KOPT-K1 (cell line): ENCODE data around the gene TEX2.

Source experiments
- H3K27ac ChIP-seq: fragments of 200-600 bp; sonication (generic); 2 replicates; pipeline ENCODE4 v1.5.1; 2016; ENCODE audit warnings: antibody characterized with exemption, mild to moderate bottlenecking, low read depth, low read length; ENCODE audit not compliant: poor library complexity, severe bottlenecking
- H3K36me3 ChIP-seq: fragments of 200-600 bp; sonication (generic); 2 replicates; pipeline ENCODE4 v1.5.1; 2017; ENCODE audit warnings: antibody characterized with exemption, mild to moderate bottlenecking, low read length, moderate library complexity; ENCODE audit not compliant: insufficient read depth
- H3K9me3 ChIP-seq: fragments of 200-600 bp; sonication (generic); 2 replicates; pipeline ENCODE4 v1.5.1; 2017; ENCODE audit warnings: antibody characterized with exemption, low read length, mild to moderate bottlenecking; ENCODE audit not compliant: insufficient read depth, poor library complexity, severe bottlenecking

The TEX2 gene

GRCh38 chr17:64158831-64159590 is 104.0 kb downstream of the TEX2 start:
- H3K9me3 ChIP-seq, result no peaks in the 10 kb centered on the region
- H3K36me3 ChIP-seq, result peaks cover 71% of the 10 kb centered on the region
- H3K27ac ChIP-seq, result no peak overlapping the region

GRCh38 chr17:64158406-64158805 is 104.7 kb downstream of the TEX2 start:
- Histone ChIP-seq H3K27ac (no peak overlapping the region), H3K36me3 (peaks cover 75% of the 10 kb centered on the region), H3K9me3 (no peaks in the 10 kb centered on the region)

- Histone ChIP-seq H3K27ac (no peak overlapping the region), H3K9me3 (no peaks in the 10 kb centered on the region), H3K36me3 (peaks cover 82% of the 10 kb centered on the region)
These were observed 105.3 kb downstream of the TEX2 start for GRCh38 chr17:64157669-64158180.

- no peaks in the 10 kb centered on the region for H3K9me3 ChIP-seq
- H3K27ac ChIP-seq, result no peak overlapping the region
- peaks cover 86% of the 10 kb centered on the region for H3K36me3 ChIP-seq
These were observed 106.4 kb downstream of the TEX2 start for GRCh38 chr17:64156670-64157069.

GRCh38 chr17:64155751-64156544 is 107.1 kb downstream of the TEX2 start:
- peaks cover 85% of the 10 kb centered on the region for H3K36me3 ChIP-seq
- H3K27ac ChIP-seq, result no peak overlapping the region
- no peaks in the 10 kb centered on the region for H3K9me3 ChIP-seq

GRCh38 chr17:64155129-64155528 is 107.9 kb downstream of the TEX2 start:
- Histone ChIP-seq H3K27ac (no peak overlapping the region), H3K9me3 (no peaks in the 10 kb centered on the region), H3K36me3 (peaks cover 85% of the 10 kb centered on the region)

GRCh38 chr17:64154717-64155116 is 108.3 kb downstream of the TEX2 start:
- Histone ChIP-seq H3K27ac (no peak overlapping the region), H3K36me3 (peaks cover 87% of the 10 kb centered on the region)

GRCh38 chr17:64154313-64154695 is 108.8 kb downstream of the TEX2 start:
- H3K9me3 ChIP-seq, result no peaks in the 10 kb centered on the region
- peaks cover 86% of the 10 kb centered on the region for H3K36me3 ChIP-seq
- H3K27ac ChIP-seq, result no peak overlapping the region

More at GRCh38 chr17:64154717-64155116, 108.3 kb downstream of the TEX2 start:
- no peaks in the 10 kb centered on the region for H3K9me3 ChIP-seq

- no peaks in the 10 kb centered on the region for H3K9me3 ChIP-seq
- no peak overlapping the region for H3K27ac ChIP-seq
- H3K36me3 ChIP-seq, result peaks cover 86% of the 10 kb centered on the region
These were observed 109.3 kb downstream of the TEX2 start for GRCh38 chr17:64153565-64154312.

GRCh38 chr17:64152428-64153125 is 110.5 kb downstream of the TEX2 start:
- peaks cover 87% of the 10 kb centered on the region for H3K36me3 ChIP-seq
- H3K27ac ChIP-seq, result no peak overlapping the region
- H3K9me3 ChIP-seq, result no peaks in the 10 kb centered on the region

- H3K27ac ChIP-seq, result no peak overlapping the region
- H3K36me3 ChIP-seq, result peaks cover 93% of the 10 kb centered on the region
- no peaks in the 10 kb centered on the region for H3K9me3 ChIP-seq
These were observed 112.1 kb downstream of the TEX2 start for GRCh38 chr17:64151016-64151368.

- peaks cover 88% of the 10 kb centered on the region for H3K36me3 ChIP-seq
- H3K9me3 ChIP-seq, result no peaks in the 10 kb centered on the region
- H3K27ac ChIP-seq, result no peak overlapping the region
These were observed 112.6 kb downstream of the TEX2 start for GRCh38 chr17:64150237-64151015.

- no peak overlapping the region for H3K27ac ChIP-seq
- H3K36me3 ChIP-seq, result peaks cover 75% of the 10 kb centered on the region
- no peaks in the 10 kb centered on the region for H3K9me3 ChIP-seq
These were observed 113.9 kb downstream of the TEX2 start for GRCh38 chr17:64149196-64149595.

GRCh38 chr17:64148699-64149098 is 114.4 kb downstream of the TEX2 start:
- Histone ChIP-seq H3K27ac (peak overlapping the region; percentile 3), H3K36me3 (peaks cover 70% of the 10 kb centered on the region), H3K9me3 (no peaks in the 10 kb centered on the region)
